SH-SY5Y (cell line): ENCODE measurements around the gene TTC39A.

Experiments used
- GATA2 ChIP-seq: IDR thresholded peaks from 2 replicates; pipeline ENCODE4 v1.6.1; 2011; ENCODE audit warnings: mild to moderate bottlenecking, low read depth, low read length
- GATA3 ChIP-seq: IDR thresholded peaks from 2 replicates; pipeline ENCODE4 v1.6.1; 2011; ENCODE audit warnings: low read depth, mild to moderate bottlenecking, low read length, moderate library complexity

DNA sequence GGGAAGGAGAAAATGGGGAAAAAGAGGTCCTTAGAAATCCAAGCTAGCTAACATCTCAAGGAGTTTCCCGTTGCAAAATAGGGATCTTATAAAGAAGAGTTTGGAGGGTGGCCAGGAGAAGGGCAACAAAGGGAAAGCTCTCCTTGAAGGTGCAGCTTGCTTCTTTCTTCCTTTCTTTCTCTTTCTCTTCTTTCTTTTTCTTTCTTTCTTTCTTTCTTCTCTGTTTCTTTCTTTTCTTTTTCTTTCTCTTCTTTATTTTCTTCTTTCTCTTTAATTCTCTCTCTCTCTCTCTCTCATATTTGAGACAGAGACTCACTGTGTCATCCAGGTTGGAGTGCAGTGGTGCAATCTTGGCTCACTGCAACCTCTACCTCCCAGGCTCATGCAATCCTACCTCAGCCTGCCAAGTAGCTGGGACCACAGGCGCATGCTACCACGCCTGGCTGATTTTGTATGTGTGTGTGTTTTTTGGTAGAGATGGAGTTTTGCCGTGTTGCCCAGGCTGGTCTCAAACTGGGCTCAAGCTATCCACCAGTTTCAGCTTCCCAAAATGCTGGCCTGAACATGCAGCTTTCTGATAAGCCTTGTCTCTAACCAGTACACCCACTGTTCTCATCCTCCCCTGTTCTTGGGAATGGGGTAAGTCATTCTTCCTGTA is 49.9 kb downstream of the TTC39A start:
- TF ChIP-seq GATA2 (no peak), GATA3 (no peak)
